Psoas muscle (tissue), 8 donors: ENCODE results near the gene METTL15. TPM values are rescaled to one million over a fixed set of nuclear protein-coding genes. Genes with fewer than 3 reads are reported as not detected.

ENCODE experiments used
- ATAC-seq, 4 donors: fragments of 200-7000 bp; cut with Tn5 transposase; one replicate each; pipeline ENCODE4 v1.9.1; 2020; ENCODE audit warnings: moderate library complexity in 3 of 4, mild to moderate bottlenecking in 2 of 4
- DNase-seq, 2 donors: peaks; one replicate each; pipeline ENCODE4 v3.0.0-alpha.2; 2020
- H3K27ac ChIP-seq: fragments of 200-600 bp; one replicate; pipeline ENCODE4 v1.8.0; 2022
- H3K27me3 ChIP-seq, 3 donors: fragments of 200-600 bp in 1 of 3; one replicate each; pipeline versions ENCODE4 v1.6.1 to v1.8.0; 2013 to 2022; ENCODE audit warnings: low read length in 2 of 3, mild to moderate bottlenecking in 2 of 3, moderate library complexity in 1 of 3; ENCODE audit not compliant: insufficient read depth in 3 of 3
- H3K36me3 ChIP-seq, 2 donors: fragments of 200-600 bp in 1 of 2; one replicate each; pipeline versions ENCODE4 v1.6.1 to v1.8.0; 2013 to 2022; ENCODE audit warnings: low read depth in 1 of 2, mild to moderate bottlenecking in 1 of 2, moderate library complexity in 1 of 2; ENCODE audit not compliant: insufficient read depth in 1 of 2
- H3K4me1 ChIP-seq: fragments of 200-600 bp; one replicate; pipeline ENCODE4 v1.8.0; 2022
- H3K4me3 ChIP-seq: fragments of 200-600 bp; one replicate; pipeline ENCODE4 v1.8.0; 2022; ENCODE audit warnings: mild to moderate bottlenecking
- H3K9me3 ChIP-seq: fragments of 200-600 bp; one replicate; pipeline ENCODE4 v1.8.0; 2022
- WGBS, 3 donors: extraction: QIAGEN DNeasy Blood & Tissue Kit; methylation state at CpG; one replicate each; pipeline versions ENCODE4 v1.1.6 to v1.1.7; 2013; 5-methylcytosine and 5-hydroxymethylcytosine counted together
- intact Hi-C, 2 donors: fragments of 100-400 bp; cut with DNase I; formaldehyde crosslinking; loops; one replicate each; pipeline versions ENCODE4 v1.11.0 to v1.14.2; 2022
- polyA plus RNA-seq, 3 donors: library from polyadenylated mRNA; stranded (reverse); fragments of 200-250 nt; gene quantifications; one replicate each; pipeline ENCODE4 v1.2.3, GENCODE V29; 2013
- total RNA-seq, 4 donors: library from RNA; stranded (reverse); fragmentation: NEBNext Ultra II Directional in 2 of 4; extraction: Animal tissue kit (Norgen Biotek cat#: 25700) in 2 of 4; gene quantifications; one replicate each; pipeline versions ENCODE4 v1.2.1 to v1.2.4, GENCODE V29; 2021 to 2023
- TF ChIP-seq, protein P1 (sequence below): fragments of 200-600 bp; IDR thresholded peaks from one replicate; pipeline ENCODE4 v1.8.0; 2022; ENCODE audit warnings: antibody characterized with exemption
- donor health status: healthy with polysubstance abuse.
- donor health status: DM: no; HTN: no; CAD: no; lungs with moderate emphysema.
- donor health status: Bipolar disorder and iron deficiency.
- donor health status: healthy.
- donor health status: DM: yes; HTN: yes; CAD: no.
- donor health status: DM: no; HTN: no; CAD: no.
- donor health status: DM: no; HTN: no; CAD: no.
- donor health status: DM: yes; HTN: yes; CAD: no.

METTL15 gene
- total and polyA plus RNA-seq, 7 donors = 3.6 to 9.5 (median 8.4) TPM

DNA sequence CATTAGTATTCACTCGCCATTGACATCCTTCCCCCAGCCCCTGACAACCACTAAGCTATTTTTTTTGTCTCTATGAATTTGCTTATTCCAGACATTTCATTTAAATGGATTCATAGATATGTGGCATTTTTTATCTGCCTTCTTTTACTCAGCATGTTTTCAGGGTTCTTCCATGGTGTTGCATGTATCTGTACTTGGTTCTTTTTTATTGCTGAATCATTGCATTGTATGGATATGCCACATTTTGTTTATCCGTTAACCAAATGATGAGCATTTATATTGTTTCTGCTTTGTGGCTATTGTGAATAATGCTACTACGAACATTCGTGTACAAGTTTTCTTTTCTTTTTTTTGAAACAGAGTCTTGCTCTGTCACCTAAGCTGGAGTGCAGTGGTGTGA lies 5.9 kb downstream of the METTL15 start:
- 95 to 99% (median 95%) methylated on average over 4 of the region's 4 CpGs for WGBS, 3 donors
- no peak overlapping the region for H3K27ac ChIP-seq
- TF ChIP-seq, protein P1, sequence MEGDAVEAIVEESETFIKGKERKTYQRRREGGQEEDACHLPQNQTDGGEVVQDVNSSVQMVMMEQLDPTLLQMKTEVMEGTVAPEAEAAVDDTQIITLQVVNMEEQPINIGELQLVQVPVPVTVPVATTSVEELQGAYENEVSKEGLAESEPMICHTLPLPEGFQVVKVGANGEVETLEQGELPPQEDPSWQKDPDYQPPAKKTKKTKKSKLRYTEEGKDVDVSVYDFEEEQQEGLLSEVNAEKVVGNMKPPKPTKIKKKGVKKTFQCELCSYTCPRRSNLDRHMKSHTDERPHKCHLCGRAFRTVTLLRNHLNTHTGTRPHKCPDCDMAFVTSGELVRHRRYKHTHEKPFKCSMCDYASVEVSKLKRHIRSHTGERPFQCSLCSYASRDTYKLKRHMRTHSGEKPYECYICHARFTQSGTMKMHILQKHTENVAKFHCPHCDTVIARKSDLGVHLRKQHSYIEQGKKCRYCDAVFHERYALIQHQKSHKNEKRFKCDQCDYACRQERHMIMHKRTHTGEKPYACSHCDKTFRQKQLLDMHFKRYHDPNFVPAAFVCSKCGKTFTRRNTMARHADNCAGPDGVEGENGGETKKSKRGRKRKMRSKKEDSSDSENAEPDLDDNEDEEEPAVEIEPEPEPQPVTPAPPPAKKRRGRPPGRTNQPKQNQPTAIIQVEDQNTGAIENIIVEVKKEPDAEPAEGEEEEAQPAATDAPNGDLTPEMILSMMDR = no peak
- peaks cover 0 to 25% of the 10 kb centered on the region in 2 donors for H3K36me3 ChIP-seq
- peaks cover 17% of the 10 kb centered on the region for H3K4me1 ChIP-seq
- intact Hi-C loops = no loop called here
- H3K4me3 ChIP-seq = no peak overlapping the region
- H3K27me3 ChIP-seq = no peaks in the 10 kb centered on the region
- H3K9me3 ChIP-seq = no peaks in the 10 kb centered on the region
- DNase-seq (no peak), ATAC-seq (no peak)

DNA sequence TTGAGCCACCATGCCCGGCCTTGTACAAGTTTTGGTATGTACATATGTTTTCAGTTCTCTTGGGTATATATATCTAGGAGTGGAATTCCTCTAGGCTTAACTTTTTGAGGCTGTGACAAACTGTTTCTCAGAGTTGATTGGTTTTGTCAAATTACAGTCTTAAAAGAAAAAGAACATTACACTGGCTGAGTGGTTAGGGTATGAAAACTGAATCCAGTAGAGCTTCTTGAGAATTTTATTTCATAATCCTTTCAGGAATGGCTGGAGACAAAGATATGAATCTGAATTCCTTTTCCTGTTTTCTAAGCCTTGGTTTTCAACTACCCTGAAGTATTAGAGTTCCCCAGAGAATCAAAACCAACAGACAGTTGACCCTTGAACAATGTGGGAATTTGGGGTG lies 6.5 kb downstream of the METTL15 start:
- H3K9me3 ChIP-seq = no peaks in the 10 kb centered on the region
- intact Hi-C loops = no loop called here
- H3K4me1 ChIP-seq = peaks cover 11% of the 10 kb centered on the region
- TF ChIP-seq, protein P1 = no peak
- ATAC-seq = no peak
- 52 to 65% (median 52%) methylated on average over 1 of the region's 1 CpG for WGBS, 3 donors
- no peak for DNase-seq
- H3K4me3 ChIP-seq = no peak overlapping the region
- H3K36me3 ChIP-seq = peaks cover 0 to 25% of the 10 kb centered on the region in 2 donors
- no peak overlapping the region for H3K27ac ChIP-seq
- no peaks in the 10 kb centered on the region for H3K27me3 ChIP-seq

DNA sequence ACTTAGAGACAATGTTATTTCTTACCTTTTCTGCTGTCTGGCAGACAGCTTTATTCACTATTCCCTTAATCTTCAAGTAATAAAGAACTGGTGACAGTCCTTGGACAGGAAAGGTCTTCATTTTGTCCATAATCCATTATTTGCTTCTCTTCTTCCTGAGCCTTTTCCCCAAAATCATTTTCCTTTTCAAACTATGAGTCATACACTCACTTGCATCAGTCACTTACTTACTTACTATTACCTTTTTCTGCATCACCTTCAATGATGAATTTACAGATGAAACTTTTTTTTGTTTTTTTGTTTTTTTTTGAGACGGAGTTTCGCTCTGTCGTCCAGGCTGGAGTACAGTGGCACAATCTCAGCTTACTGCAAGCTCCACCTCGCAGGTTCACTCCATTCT lies 9.5 kb downstream of the METTL15 start:
- Histone ChIP-seq H3K27ac (no peak overlapping the region), H3K27me3 (no peaks in the 10 kb centered on the region), H3K9me3 (no peaks in the 10 kb centered on the region), H3K4me1 (no peaks in the 10 kb centered on the region), H3K36me3 (peaks cover 0 to 25% of the 10 kb centered on the region in 2 donors), H3K4me3 (no peak overlapping the region)
- ATAC-seq (no peak), DNase-seq (no peak)
- WGBS, 3 donors = 90 to 95% (median 94%) methylated on average over 4 of the region's 4 CpGs
- TF ChIP-seq, protein P1 = no peak
- intact Hi-C loops = no loop called here

DNA sequence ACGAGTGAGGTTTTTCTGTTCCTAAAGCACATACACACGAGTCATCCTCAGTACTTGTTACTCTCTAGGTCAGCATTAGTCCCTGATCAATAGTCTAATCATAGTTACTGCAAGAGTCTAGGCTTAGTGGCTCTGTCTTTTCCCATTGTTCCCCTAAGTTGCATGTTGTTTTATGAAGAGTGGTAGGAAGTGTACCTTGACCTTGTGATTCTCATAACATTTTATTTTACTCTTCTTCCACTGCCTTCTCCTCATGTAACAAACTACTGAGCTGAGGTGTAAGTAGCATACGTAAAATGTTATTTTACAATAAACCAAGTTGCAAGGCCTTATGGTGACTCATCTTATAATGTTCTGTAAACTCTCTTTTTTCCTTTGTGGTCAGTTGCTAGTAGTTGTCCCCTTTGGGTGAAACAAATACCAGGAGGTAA lies 15.0 kb downstream of the METTL15 start:
- TF ChIP-seq, protein P1 = no peak
- no peaks in the 10 kb centered on the region for H3K4me1 ChIP-seq
- intact Hi-C loops = no loop called here
- H3K27me3 ChIP-seq = no peaks in the 10 kb centered on the region
- no peak for ATAC-seq
- WGBS, 3 donors = 86 to 90% (median 90%) methylated on average over 3 of the region's 3 CpGs
- H3K36me3 ChIP-seq = peaks cover 0 to 17% of the 10 kb centered on the region in 2 donors
- no peak for DNase-seq
- no peak overlapping the region for H3K4me3 ChIP-seq
- H3K9me3 ChIP-seq = no peaks in the 10 kb centered on the region
- H3K27ac ChIP-seq = no peak overlapping the region

DNA sequence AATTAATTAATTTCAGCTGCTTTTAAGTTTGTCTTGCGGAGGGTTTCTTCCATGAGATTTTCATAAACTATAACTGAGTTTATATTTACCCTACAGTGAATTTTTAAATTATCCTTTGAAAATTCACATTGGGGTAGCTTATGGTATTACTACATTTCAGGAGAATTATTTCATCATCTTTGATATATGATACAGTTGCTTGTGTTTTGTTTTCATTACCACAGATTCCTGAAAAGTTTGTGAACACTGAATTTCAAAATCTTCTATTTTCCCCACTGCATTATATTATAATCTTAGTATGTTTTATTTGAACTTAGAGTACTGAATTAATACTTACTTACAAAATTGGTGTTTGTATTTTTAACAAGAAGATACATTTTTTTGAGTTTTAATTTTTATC lies 24.4 kb downstream of the METTL15 start:
- no peaks in the 10 kb centered on the region for H3K27me3 ChIP-seq
- 44 to 99% (median 54%) methylated on average over 1 of the region's 1 CpG for WGBS, 3 donors
- TF ChIP-seq, protein P1 = no peak
- ATAC-seq (no peak), DNase-seq (no peak)
- H3K36me3 ChIP-seq = peaks cover 0 to 22% of the 10 kb centered on the region in 2 donors
- no peak overlapping the region for H3K27ac ChIP-seq
- H3K4me3 ChIP-seq = no peak overlapping the region
- intact Hi-C loops = no loop called here
- H3K9me3 ChIP-seq = no peaks in the 10 kb centered on the region
- H3K4me1 ChIP-seq = no peaks in the 10 kb centered on the region
